IMR-90 (cell line): ENCODE data around the gene NEURL1. TPM values are rescaled to one million over a fixed set of nuclear protein-coding genes. Genes with fewer than 3 reads are reported as not detected.

ENCODE experiments used
- ATAC-seq: fragments of 200-7000 bp; cut with Tn5 transposase; 2 replicates; pipeline ENCODE4 v1.9.1; 2020; ENCODE audit warnings: low read depth, mild to moderate bottlenecking, moderate library complexity
- BruUV-seq: library from RNA; stranded (reverse); fragments of 400-500 nt; replicated peaks from 2 replicates; lab custom pipeline; 2021; lab: Mats Ljungman, UMichigan
- CTCF ChIA-PET: fragments of 300-600 bp; formaldehyde crosslinking; extraction: SDS; loops from one replicate; lab custom pipeline; 2021; ENCODE audit warnings: antibody characterized with exemption; lab: Yijun Ruan, JAX
- POLR2A ChIA-PET: fragments of 300-600 bp; sonication (Branson Sonifier 250); formaldehyde crosslinking; loops from one replicate; lab custom pipeline; 2022; ENCODE audit warnings: antibody characterized with exemption; ENCODE audit not compliant: unreplicated experiment; lab: Charles Lee
- DNase-seq: peaks from one replicate; pipeline ENCODE4 v3.0.0; 2013
- H2AFZ ChIP-seq: replicated peaks from 2 replicates; pipeline ENCODE3; 2013; ENCODE audit warnings: low read length, mild to moderate bottlenecking; ENCODE audit not compliant: poor library complexity
- H2AK5ac ChIP-seq: 2 replicates; pipeline ENCODE4 v1.6.1; 2013; ENCODE audit warnings: low read depth, low read length, inconsistent platforms
- H2AK9ac ChIP-seq: replicated peaks from 2 replicates; pipeline ENCODE3; 2013; ENCODE audit warnings: mild to moderate bottlenecking, low read depth, low read length, moderate library complexity; ENCODE audit not compliant: poor library complexity
- H2BK120ac ChIP-seq: 2 replicates; pipeline ENCODE4 v1.6.1; 2013; ENCODE audit warnings: low read depth, low read length, inconsistent platforms
- H2BK15ac ChIP-seq: 3 replicates; pipeline ENCODE4 v1.6.1; 2013; ENCODE audit warnings: low read depth, low read length, inconsistent platforms
- H2BK20ac ChIP-seq: 2 replicates; pipeline ENCODE4 v1.6.1; 2013; ENCODE audit warnings: low read depth, mild to moderate bottlenecking, inconsistent platforms, low read length, moderate library complexity
- H2BK5ac ChIP-seq: 2 replicates; pipeline ENCODE4 v1.6.1; 2013; ENCODE audit warnings: mild to moderate bottlenecking, low read depth, low read length, inconsistent platforms; ENCODE audit not compliant: poor library complexity, severe bottlenecking
- H3K14ac ChIP-seq: replicated peaks from 2 replicates; pipeline ENCODE4 v1.6.1; 2013; ENCODE audit warnings: low read depth, low read length, inconsistent platforms
- H3K18ac ChIP-seq: 2 replicates; pipeline ENCODE4 v1.6.1; 2013; ENCODE audit warnings: low read depth, low read length, control low read depth
- H3K23ac ChIP-seq: 2 replicates; pipeline ENCODE4 v1.6.1; 2013; ENCODE audit warnings: low read depth, low read length, inconsistent platforms
- H3K27ac ChIP-seq: 2 replicates; pipeline ENCODE4 v1.5.1; 2013; ENCODE audit warnings: mild to moderate bottlenecking, control low read depth, low read length; ENCODE audit not compliant: insufficient read depth
- H3K27me3 ChIP-seq: 2 replicates; pipeline ENCODE4 v1.6.1; 2013; ENCODE audit warnings: low read length; ENCODE audit not compliant: control insufficient read depth, insufficient read depth
- H3K36me3 ChIP-seq: 2 replicates; pipeline ENCODE4 v1.6.1; 2013; ENCODE audit warnings: low read length, mixed read lengths; ENCODE audit not compliant: control insufficient read depth, insufficient read depth
- H3K4ac ChIP-seq: 2 replicates; pipeline ENCODE4 v1.6.1; 2013; ENCODE audit warnings: low read depth, low read length, inconsistent platforms
- H3K4me1 ChIP-seq: 2 replicates; pipeline ENCODE4 v1.6.1; 2013; ENCODE audit warnings: low read length, mixed read lengths; ENCODE audit not compliant: control insufficient read depth, insufficient read depth
- H3K4me2 ChIP-seq: 2 replicates; pipeline ENCODE4 v1.6.1; 2013; ENCODE audit warnings: low read depth, mild to moderate bottlenecking, control low read depth, low read length, moderate library complexity
- H3K4me3 ChIP-seq: 2 replicates; pipeline ENCODE4 v1.5.1; 2013; ENCODE audit warnings: low read depth, mild to moderate bottlenecking, control low read depth, low read length, moderate library complexity; ENCODE audit not compliant: insufficient read depth
- H3K56ac ChIP-seq: 2 replicates; pipeline ENCODE4 v1.6.1; 2013; ENCODE audit warnings: low read length, inconsistent platforms; ENCODE audit not compliant: insufficient read depth; ENCODE audit errors: extremely low read depth
- H3K79me1 ChIP-seq, 2 experiments: 2 replicates each; pipeline ENCODE4 v1.6.1; 2013; ENCODE audit warnings: low read length in 2 of 2, inconsistent platforms in 1 of 2, low read depth in 1 of 2
- H3K9ac ChIP-seq: 2 replicates; pipeline ENCODE4 v1.6.1; 2013; ENCODE audit warnings: low read depth, low read length, control low read depth
- H3K9me1 ChIP-seq: 2 replicates; pipeline ENCODE4 v1.6.1; 2013; ENCODE audit warnings: low read length, inconsistent platforms; ENCODE audit not compliant: insufficient read depth
- H3K9me3 ChIP-seq: 2 replicates; pipeline ENCODE4 v1.6.1; 2013; ENCODE audit warnings: low read length; ENCODE audit not compliant: control insufficient read depth, insufficient read depth
- H4K20me1 ChIP-seq: 2 replicates; pipeline ENCODE4 v1.6.1; 2013; ENCODE audit warnings: low read length, inconsistent platforms; ENCODE audit not compliant: insufficient read depth
- H4K5ac ChIP-seq: 2 replicates; pipeline ENCODE4 v1.6.1; 2013; ENCODE audit warnings: mild to moderate bottlenecking, low read depth, low read length, control low read depth
- H4K8ac ChIP-seq, 2 experiments: 2 replicates each; pipeline ENCODE4 v1.6.1; 2013; ENCODE audit warnings: low read depth in 2 of 2, low read length in 2 of 2, control low read depth in 1 of 2, inconsistent platforms in 1 of 2
- H4K91ac ChIP-seq: 2 replicates; pipeline ENCODE4 v1.6.1; 2013; ENCODE audit warnings: low read depth, low read length, inconsistent platforms; ENCODE audit not compliant: insufficient read depth
- BHLHE40 ChIP-seq: fragments of 150-350 bp; IDR thresholded peaks from 2 replicates; pipeline ENCODE4 v1.6.1; 2016; ENCODE audit warnings: mild to moderate bottlenecking, low read depth, low read length
- CEBPB ChIP-seq: IDR thresholded peaks from 2 replicates; pipeline ENCODE4 v1.6.1; 2012; ENCODE audit warnings: low read depth, low read length, improper control_type of control experiment
- MAFK ChIP-seq: IDR thresholded peaks from 2 replicates; pipeline ENCODE4 v1.6.1; 2012; ENCODE audit warnings: low read depth, low read length, improper control_type of control experiment
- NFE2L2 ChIP-seq: fragments of 150-350 bp; IDR thresholded peaks from 2 replicates; pipeline ENCODE4 v1.6.1; 2016; ENCODE audit warnings: low read depth, mild to moderate bottlenecking, low read length
- POLR2A ChIP-seq: IDR thresholded peaks from 2 replicates; pipeline ENCODE4 v1.6.1; 2012; ENCODE audit warnings: mild to moderate bottlenecking, low read depth, low read length
- RCOR1 ChIP-seq: IDR thresholded peaks from 2 replicates; pipeline ENCODE4 v1.6.1; 2012; ENCODE audit warnings: mild to moderate bottlenecking, low read length, improper control_type of control experiment; ENCODE audit not compliant: insufficient replicate concordance
- SMC3 ChIP-seq: fragments of 150-350 bp; IDR thresholded peaks from 2 replicates; pipeline ENCODE4 v1.6.1; 2016; ENCODE audit warnings: low read depth, mild to moderate bottlenecking, antibody characterized with exemption, low read length, moderate library complexity
- USF2 ChIP-seq: fragments of 150-350 bp; IDR thresholded peaks from 2 replicates; pipeline ENCODE4 v1.6.1; 2017; ENCODE audit warnings: mild to moderate bottlenecking, antibody characterized with exemption, low read length, low read depth
- WGBS, 2 experiments: methylation state at CpG; one replicate each; pipeline versions ENCODE4 v1.1.5 to v1.1.7; 2013; ENCODE audit warnings: missing lambda C conversion rate in 2 of 2; ENCODE audit not compliant: insufficient read length in 1 of 2; ENCODE audit errors: extremely low coverage in 2 of 2; 5-methylcytosine and 5-hydroxymethylcytosine counted together
- dilution Hi-C: fragments of 300-500 bp; cut with HindIII; formaldehyde crosslinking; loops from one replicate; pipeline ENCODE4 v1.14.3; 2018; ENCODE audit warnings: low sequenced_read_pairs; ENCODE audit not compliant: unreplicated experiment
- in situ Hi-C: fragments of 300-500 bp; cut with MboI; formaldehyde crosslinking; loops from 3 replicates; pipeline ENCODE4 v1.14.3; 2019; ENCODE audit warnings: low sequenced_read_pairs, inconsistent platforms, mixed read lengths
- intact Hi-C: fragments of 100-400 bp; cut with micrococcal nuclease; formaldehyde crosslinking; loops from 2 replicates; pipeline ENCODE4 v1.10.0; 2022
- polyA plus RNA-seq, 3 experiments: library from polyadenylated mRNA; depleted of rRNA; stranded (reverse); fragments of >200 nt; gene quantifications; 2 replicates each; pipeline ENCODE4 v1.2.3, GENCODE V29; 2012; ENCODE audit warnings: low replicate concordance in 1 of 3
- total RNA-seq: library from RNA; depleted of rRNA; stranded (reverse); fragments of >200 nt; gene quantifications from 2 replicates; pipeline ENCODE4 v1.2.3, GENCODE V29; 2012

NEURL1 gene
- total and polyA plus RNA-seq, 2 of the 4 experiments (the other 2 are of a cell fraction), result 0.36 to 0.82 TPM

- Histone ChIP-seq H3K4me3 (peak overlapping the region; percentile 35), H3K4me2 (peak overlapping the region; percentile 54), H3K9me1 (peaks cover 9% of the 10 kb centered on the region; the same call in 1 of the 2 replicates), H4K8ac (no peak overlapping the region), H3K56ac (no peak overlapping the region), H3K9me3 (no peaks in the 10 kb centered on the region), H3K4ac (no peak overlapping the region), H3K23ac (0 out of 2 replicates have a peak overlapping the region, but pooled peaks have one; percentile 69), H3K27me3 (peaks cover 66% of the 10 kb centered on the region), H4K91ac (no peak overlapping the region), H2AFZ (peak overlapping the region; percentile 74), H2BK5ac (no peak overlapping the region), H2AK5ac (no peak overlapping the region), H2BK20ac (no peak overlapping the region), H3K18ac (no peak overlapping the region), H2BK120ac (no peak overlapping the region), H3K27ac (no peak overlapping the region), H3K4me1 (peaks cover 19% of the 10 kb centered on the region), H3K9ac (no peak overlapping the region), H3K79me1 (no peaks in the 10 kb centered on the region), H3K36me3 (no peaks in the 10 kb centered on the region), H3K14ac (no peak overlapping the region), H4K5ac (no peak overlapping the region), H2BK15ac (no peak overlapping the region), H2AK9ac (peak overlapping the region; percentile 18), H4K20me1 (peaks cover 16% of the 10 kb centered on the region; the same call in 1 of the 2 replicates)
- dilution Hi-C loops (no loop called here), intact Hi-C loops (no loop called here), in situ Hi-C loops (loop anchor here (10.0 kb wide), 1 partner anchor 191 kb away; no protein-coding TSS in a partner anchor)
- ChIA-PET CTCF (no interaction called here), POLR2A (no interaction called here)
- TF ChIP-seq POLR2A, result no peak
- TF ChIP-seq MAFK, result no peak
- TF ChIP-seq USF2, result no peak
- TF ChIP-seq BHLHE40, result no peak
- TF ChIP-seq SMC3, result no peak
- TF ChIP-seq NFE2L2, result no peak
- no peak for TF ChIP-seq CEBPB
- no peak for TF ChIP-seq RCOR1
- no peak for DNase-seq
- ATAC-seq, result peak; percentile 7
- 2% methylated on average over 51 of the region's 92 CpGs; no CpG with 5 or more reads in 1 of the 2 experiments for WGBS, 2 experiments
- BruUV-seq, result no TSS peak
Observed at GRCh38 chr10:103493916-103494877, 692 bp downstream of the NEURL1 start.
